ENCODE measurements around the gene SCGN.

DNA sequence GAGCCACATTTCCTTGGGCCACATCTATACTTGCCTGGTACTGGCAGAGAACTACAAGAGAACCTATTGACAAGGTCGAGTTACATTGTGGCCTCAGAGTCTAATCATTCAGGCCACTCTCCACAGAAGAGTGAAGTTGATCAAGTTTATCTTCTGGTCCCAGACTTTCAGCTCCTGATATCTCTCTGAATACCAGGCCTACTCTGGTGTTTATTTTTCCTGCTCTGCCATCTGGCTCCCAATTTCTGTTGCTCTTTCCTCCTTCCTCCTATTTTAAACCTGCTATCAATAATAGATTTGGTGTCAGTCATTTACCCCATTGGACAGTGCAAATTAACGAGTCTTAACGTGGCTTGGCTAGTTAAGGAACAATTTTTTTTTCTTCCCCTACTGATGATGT lies 46.6 kb downstream of the SCGN start:
- TF ChIP-seq, protein P1, sequence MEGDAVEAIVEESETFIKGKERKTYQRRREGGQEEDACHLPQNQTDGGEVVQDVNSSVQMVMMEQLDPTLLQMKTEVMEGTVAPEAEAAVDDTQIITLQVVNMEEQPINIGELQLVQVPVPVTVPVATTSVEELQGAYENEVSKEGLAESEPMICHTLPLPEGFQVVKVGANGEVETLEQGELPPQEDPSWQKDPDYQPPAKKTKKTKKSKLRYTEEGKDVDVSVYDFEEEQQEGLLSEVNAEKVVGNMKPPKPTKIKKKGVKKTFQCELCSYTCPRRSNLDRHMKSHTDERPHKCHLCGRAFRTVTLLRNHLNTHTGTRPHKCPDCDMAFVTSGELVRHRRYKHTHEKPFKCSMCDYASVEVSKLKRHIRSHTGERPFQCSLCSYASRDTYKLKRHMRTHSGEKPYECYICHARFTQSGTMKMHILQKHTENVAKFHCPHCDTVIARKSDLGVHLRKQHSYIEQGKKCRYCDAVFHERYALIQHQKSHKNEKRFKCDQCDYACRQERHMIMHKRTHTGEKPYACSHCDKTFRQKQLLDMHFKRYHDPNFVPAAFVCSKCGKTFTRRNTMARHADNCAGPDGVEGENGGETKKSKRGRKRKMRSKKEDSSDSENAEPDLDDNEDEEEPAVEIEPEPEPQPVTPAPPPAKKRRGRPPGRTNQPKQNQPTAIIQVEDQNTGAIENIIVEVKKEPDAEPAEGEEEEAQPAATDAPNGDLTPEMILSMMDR (IDR thresholded peaks at IDR 0.05), result no peak
- TF ChIP-seq EP300 (IDR thresholded peaks at IDR 0.05), result no peak
- TF ChIP-seq POLR2A (IDR thresholded peaks at IDR 0.05), result no peak
- no peak for TF ChIP-seq POLR2AphosphoS5 (IDR thresholded peaks at IDR 0.05)

Measured in gastroesophageal sphincter (tissue), 3 donors.